GM12874 (cell line): Measurements from ENCODE around the gene PIK3R1.

Experiments used
- CTCF ChIP-seq: IDR thresholded peaks from 2 replicates; pipeline ENCODE4 v1.5.1; 2011; ENCODE audit warnings: low read depth, mild to moderate bottlenecking, control low read depth, low read length, moderate library complexity; ENCODE audit not compliant: insufficient read depth

PIK3R1 gene

GRCh38 chr5:68274847-68275651 lies 59.5 kb downstream of the PIK3R1 start:
- TF ChIP-seq CTCF = no peak

GRCh38 chr5:68276740-68277139 lies 61.2 kb downstream of the PIK3R1 start:
- TF ChIP-seq CTCF = no peak

GRCh38 chr5:68277431-68277830 lies 61.9 kb downstream of the PIK3R1 start:
- TF ChIP-seq CTCF = no peak

- no peak for TF ChIP-seq CTCF
Observed at GRCh38 chr5:68279984-68280383, 64.4 kb downstream of the PIK3R1 start.

GRCh38 chr5:68282001-68282400 lies 66.4 kb downstream of the PIK3R1 start:
- no peak for TF ChIP-seq CTCF

- TF ChIP-seq CTCF = no peak
Observed at GRCh38 chr5:68283766-68284165, 68.2 kb downstream of the PIK3R1 start.

GRCh38 chr5:68285075-68285840 lies 69.7 kb downstream of the PIK3R1 start:
- TF ChIP-seq CTCF = no peak
